HAP-1 (cell line): ENCODE measurements around the gene ZBED4.

Experiments used
- DNase-seq, 2 experiments: peaks; one replicate each; pipeline ENCODE4 v3.0.0-alpha.2; 2016 to 2020; ENCODE audit warnings: low spot score in 2 of 2
- H3K27me3 ChIP-seq: fragments of 250-450 bp; sonication (Bioruptor Pico); 2 replicates; pipeline ENCODE4 v1.5.1; 2020; ENCODE audit warnings: low read depth, mild to moderate bottlenecking, moderate library complexity
- H3K36me3 ChIP-seq: fragments of 250-450 bp; sonication (Bioruptor Pico); replicated peaks from 2 replicates; pipeline ENCODE4 v1.5.1; 2020; ENCODE audit warnings: mild to moderate bottlenecking
- H3K4me1 ChIP-seq: fragments of 250-450 bp; sonication (Bioruptor Pico); 2 replicates; pipeline ENCODE4 v1.5.1; 2020; ENCODE audit warnings: mild to moderate bottlenecking
- H3K4me3 ChIP-seq: fragments of 250-450 bp; sonication (Bioruptor Pico); 2 replicates; pipeline ENCODE4 v1.5.1; 2020; ENCODE audit warnings: mild to moderate bottlenecking, moderate library complexity
- H3K9me3 ChIP-seq: fragments of 250-450 bp; sonication (Bioruptor Pico); 2 replicates; pipeline ENCODE4 v1.5.1; 2020; ENCODE audit warnings: mild to moderate bottlenecking, moderate library complexity
- in situ Hi-C: fragments of 300-500 bp; cut with MboI; formaldehyde crosslinking; loops from 3 replicates; pipeline ENCODE4 v1.14.3; 2020; ENCODE audit warnings: low sequenced_read_pairs, inconsistent platforms, mixed read lengths

The ZBED4 gene

GRCh38 chr22:49869845-49870712 lies 16.4 kb downstream of the ZBED4 start:
- Histone ChIP-seq H3K27me3 (no peaks in the 10 kb centered on the region), H3K4me1 (no peaks in the 10 kb centered on the region), H3K9me3 (peaks cover 23% of the 10 kb centered on the region), H3K36me3 (peaks cover 3% of the 10 kb centered on the region), H3K4me3 (no peak overlapping the region)
- no peak for DNase-seq
- in situ Hi-C loops, result no loop called here

GRCh38 chr22:49871482-49871881 lies 17.8 kb downstream of the ZBED4 start:
- Histone ChIP-seq H3K27me3 (no peaks in the 10 kb centered on the region), H3K4me3 (no peak overlapping the region), H3K4me1 (no peaks in the 10 kb centered on the region), H3K9me3 (peaks cover 19% of the 10 kb centered on the region), H3K36me3 (peaks cover 1% of the 10 kb centered on the region)
- no peak for DNase-seq
- in situ Hi-C loops, result no loop called here

- in situ Hi-C loops, result no loop called here
- no peak for DNase-seq
- Histone ChIP-seq H3K4me3 (no peak overlapping the region), H3K36me3 (no peaks in the 10 kb centered on the region; the same call in none of the 2 replicates), H3K27me3 (no peaks in the 10 kb centered on the region), H3K9me3 (peaks cover 17% of the 10 kb centered on the region), H3K4me1 (no peaks in the 10 kb centered on the region)
These were observed 18.7 kb downstream of the ZBED4 start for GRCh38 chr22:49872347-49872746.

DNA sequence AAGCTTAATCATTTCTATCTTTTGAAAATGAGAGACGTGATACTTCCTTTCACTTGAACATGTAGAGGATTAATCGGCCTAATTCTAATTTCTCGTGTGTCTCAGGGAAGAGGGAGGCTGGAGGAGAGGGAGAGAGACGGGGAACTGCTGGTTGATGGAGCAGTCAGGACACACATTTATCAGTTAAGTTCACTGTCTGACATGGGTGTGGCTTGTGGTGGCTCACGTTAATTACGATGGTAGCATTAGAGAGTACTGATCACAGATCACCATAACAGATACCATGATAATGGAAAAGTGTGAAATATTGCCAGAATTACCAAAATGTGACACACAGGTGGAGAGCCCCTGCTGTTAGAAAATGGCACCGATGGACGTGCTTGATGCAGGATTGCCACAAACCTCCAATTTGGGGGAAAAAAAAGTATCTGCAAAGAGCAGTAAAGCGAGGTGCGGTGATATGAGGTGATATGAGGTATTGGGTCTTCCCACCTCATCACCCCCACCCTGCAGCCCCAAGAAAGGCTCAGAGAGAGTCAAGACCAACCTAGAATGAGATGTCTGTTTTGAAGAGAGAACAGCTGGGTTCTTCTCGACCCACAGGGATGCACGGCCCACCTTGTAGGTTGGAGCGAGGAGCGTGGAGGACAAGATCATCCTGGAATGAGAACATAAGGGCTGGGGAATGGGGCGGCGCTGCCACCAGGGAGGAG lies 19.7 kb downstream of the ZBED4 start:
- Histone ChIP-seq H3K4me1 (no peaks in the 10 kb centered on the region), H3K9me3 (peaks cover 17% of the 10 kb centered on the region), H3K4me3 (no peak overlapping the region), H3K36me3 (no peaks in the 10 kb centered on the region; the same call in none of the 2 replicates), H3K27me3 (no peaks in the 10 kb centered on the region)
- no peak for DNase-seq
- in situ Hi-C loops, result no loop called here

DNA sequence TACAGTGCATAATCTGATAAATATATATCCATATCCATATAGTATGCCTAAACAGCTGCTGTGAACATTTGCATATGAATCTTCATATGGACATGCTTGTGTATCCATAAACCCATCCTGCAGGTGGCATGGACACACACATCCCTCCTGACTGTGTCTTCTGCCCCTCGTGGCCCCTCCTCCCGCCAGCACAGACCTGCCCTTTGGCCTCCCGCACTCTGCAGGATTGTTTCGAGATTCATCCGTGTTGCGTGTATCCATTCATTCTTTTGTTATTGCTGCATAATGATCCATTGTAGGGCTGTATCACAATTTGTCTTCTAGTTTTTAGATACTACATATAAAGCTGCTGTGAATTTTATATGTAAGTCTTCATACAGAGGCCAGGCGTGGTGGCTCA lies 24.0 kb downstream of the ZBED4 start:
- no peak overlapping the region for H3K4me3 ChIP-seq
- in situ Hi-C loops, result no loop called here
- peaks cover under 1% of the 10 kb centered on the region for H3K36me3 ChIP-seq
- no peaks in the 10 kb centered on the region for H3K4me1 ChIP-seq
- no peaks in the 10 kb centered on the region for H3K27me3 ChIP-seq
- H3K9me3 ChIP-seq, result peaks cover 8% of the 10 kb centered on the region; the same call in 1 of the 2 replicates
- DNase-seq, result no peak

DNA sequence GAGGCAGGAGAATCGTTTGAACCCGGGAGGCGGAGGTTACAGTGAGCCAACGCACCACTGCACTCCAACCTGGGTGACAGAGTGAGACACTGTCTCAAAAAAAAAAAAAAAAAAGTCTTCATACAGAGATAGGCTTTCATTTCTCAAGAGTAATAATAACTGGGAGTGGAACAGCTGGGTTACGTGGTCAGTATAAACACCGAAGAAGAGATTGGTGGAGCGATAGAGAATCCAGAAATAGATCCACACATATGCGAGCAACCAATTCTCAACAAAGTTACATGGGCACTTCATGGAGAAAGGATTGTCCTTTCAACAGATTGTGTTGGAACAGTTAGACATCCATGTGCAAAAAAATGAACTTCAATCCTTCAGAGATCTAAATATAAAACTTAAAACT lies 24.6 kb downstream of the ZBED4 start:
- Histone ChIP-seq H3K27me3 (no peaks in the 10 kb centered on the region), H3K36me3 (peaks cover 6% of the 10 kb centered on the region), H3K4me1 (no peaks in the 10 kb centered on the region), H3K4me3 (no peak overlapping the region), H3K9me3 (peaks cover 8% of the 10 kb centered on the region; the same call in 1 of the 2 replicates)
- in situ Hi-C loops, result no loop called here
- no peak for DNase-seq

DNA sequence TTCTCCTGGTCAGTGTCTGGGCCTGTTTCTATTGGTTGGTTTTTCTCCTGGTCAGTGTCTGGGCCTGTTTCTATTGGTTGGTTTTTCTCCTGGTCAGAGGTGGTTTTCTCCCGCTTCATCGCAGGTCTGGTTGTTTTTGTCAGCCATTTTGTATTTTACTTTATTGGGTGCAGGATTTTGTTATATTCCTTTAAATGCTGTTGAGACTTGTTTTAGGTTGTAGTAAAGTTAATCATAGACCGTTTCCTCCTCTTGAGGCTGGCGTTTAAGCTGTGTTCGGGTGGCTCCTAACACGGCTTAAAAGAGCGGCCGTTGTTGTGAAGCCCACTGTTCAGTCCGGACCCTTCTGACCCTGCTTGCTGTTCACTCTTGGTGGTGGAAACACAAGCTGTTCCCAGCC lies 26.2 kb downstream of the ZBED4 start:
- Histone ChIP-seq H3K27me3 (no peaks in the 10 kb centered on the region), H3K9me3 (peaks cover 8% of the 10 kb centered on the region; the same call in 1 of the 2 replicates), H3K36me3 (peaks cover 17% of the 10 kb centered on the region), H3K4me3 (no peak overlapping the region), H3K4me1 (no peaks in the 10 kb centered on the region)
- DNase-seq, result no peak
- in situ Hi-C loops, result no loop called here

DNA sequence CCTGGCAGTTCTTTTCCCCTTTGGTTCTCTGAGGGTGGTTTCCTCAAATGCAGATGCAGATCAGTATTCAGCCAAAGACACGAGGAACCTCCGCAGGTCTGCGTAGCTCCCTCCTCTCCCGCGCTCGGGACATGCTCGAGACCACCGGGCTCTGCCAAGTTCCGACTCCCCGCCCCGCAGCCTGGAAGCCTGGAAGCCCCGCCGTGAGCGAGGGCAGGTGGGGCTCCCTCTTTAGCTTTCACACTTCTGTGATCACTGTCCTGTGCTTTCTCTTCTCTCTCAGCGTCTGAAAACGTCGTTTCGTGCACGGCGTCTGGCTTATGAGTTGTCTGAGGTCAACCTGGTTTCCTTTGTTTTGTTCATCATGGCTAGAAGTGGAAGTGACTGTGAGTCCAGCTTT lies 26.6 kb downstream of the ZBED4 start:
- Histone ChIP-seq H3K4me3 (no peak overlapping the region), H3K27me3 (no peaks in the 10 kb centered on the region), H3K9me3 (peaks cover 8% of the 10 kb centered on the region; the same call in 1 of the 2 replicates), H3K36me3 (peaks cover 21% of the 10 kb centered on the region), H3K4me1 (no peaks in the 10 kb centered on the region)
- DNase-seq, result peak in 1 of 2 experiments; percentile 33
- in situ Hi-C loops, result no loop called here

GRCh38 chr22:49881856-49882255 lies 28.2 kb downstream of the ZBED4 start:
- in situ Hi-C loops, result no loop called here
- Histone ChIP-seq H3K4me1 (no peaks in the 10 kb centered on the region), H3K4me3 (no peak overlapping the region), H3K27me3 (no peaks in the 10 kb centered on the region), H3K9me3 (0 out of 2 replicates have a peak, but pooled peaks cover 3% of the 10 kb centered on the region), H3K36me3 (peaks cover 34% of the 10 kb centered on the region)
- DNase-seq, result no peak

DNA sequence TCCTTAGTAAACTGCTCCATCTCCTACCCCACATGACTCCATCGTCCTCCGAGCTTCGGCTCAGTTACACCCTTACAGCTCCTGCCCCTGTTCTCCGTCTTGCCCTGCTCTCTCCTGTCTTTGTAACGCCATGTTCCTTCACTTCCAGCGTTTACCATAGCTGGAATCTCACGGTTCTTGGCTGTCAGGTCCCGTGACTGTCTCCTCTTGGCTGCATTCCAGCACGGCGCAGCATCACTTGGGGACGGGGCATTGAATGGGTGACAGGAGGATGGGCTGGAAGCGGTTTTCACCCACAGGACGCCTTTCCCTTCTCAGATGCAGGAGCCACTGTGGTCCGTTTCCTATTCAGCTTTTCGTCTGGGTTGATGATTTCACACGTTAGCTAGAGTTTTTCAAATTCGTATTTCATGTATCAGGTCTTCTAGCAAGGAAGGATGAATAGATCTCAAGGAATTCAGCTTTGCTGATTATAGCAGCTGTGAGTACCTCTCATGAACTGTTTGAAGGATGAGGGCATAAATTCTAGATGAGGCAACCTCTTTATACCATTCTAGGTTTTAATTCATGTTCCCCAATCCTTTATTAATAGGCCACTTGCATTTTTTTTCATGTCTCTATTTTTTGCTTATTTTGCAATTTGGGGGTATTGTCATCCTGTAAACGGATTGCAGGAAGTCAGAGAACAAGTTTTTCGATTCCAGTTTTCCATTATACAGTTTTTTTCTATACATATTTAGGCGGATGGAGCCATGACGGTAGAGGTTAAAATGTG lies 29.1 kb downstream of the ZBED4 start:
- in situ Hi-C loops, result no loop called here
- H3K36me3 ChIP-seq, result peaks cover 34% of the 10 kb centered on the region

GRCh38 chr22:49883294-49883640 lies 29.6 kb downstream of the ZBED4 start:
- in situ Hi-C loops, result no loop called here
- Histone ChIP-seq H3K9me3 (no peaks in the 10 kb centered on the region), H3K4me1 (no peaks in the 10 kb centered on the region), H3K27me3 (no peaks in the 10 kb centered on the region), H3K36me3 (peaks cover 38% of the 10 kb centered on the region), H3K4me3 (no peak overlapping the region)
- DNase-seq, result no peak

More for the DNA sequence above, 29.1 kb downstream of the ZBED4 start:
- Histone ChIP-seq H3K4me1 (no peaks in the 10 kb centered on the region), H3K4me3 (no peak overlapping the region), H3K27me3 (no peaks in the 10 kb centered on the region), H3K9me3 (0 out of 2 replicates have a peak, but pooled peaks cover 2% of the 10 kb centered on the region)
- no peak for DNase-seq

GRCh38 chr22:49884075-49884474 lies 30.4 kb downstream of the ZBED4 start:
- Histone ChIP-seq H3K36me3 (peaks cover 39% of the 10 kb centered on the region), H3K4me3 (no peak overlapping the region), H3K27me3 (no peaks in the 10 kb centered on the region), H3K4me1 (no peaks in the 10 kb centered on the region), H3K9me3 (no peaks in the 10 kb centered on the region; the same call in 1 of the 2 replicates)
- in situ Hi-C loops, result no loop called here
- DNase-seq, result no peak

- peaks cover 4% of the 10 kb centered on the region; the same call in 1 of the 2 replicates for H3K9me3 ChIP-seq
- H3K4me3 ChIP-seq, result no peak overlapping the region
- in situ Hi-C loops, result no loop called here
- no peak for DNase-seq
- H3K4me1 ChIP-seq, result no peaks in the 10 kb centered on the region
- H3K27me3 ChIP-seq, result no peaks in the 10 kb centered on the region
- H3K36me3 ChIP-seq, result peaks cover 39% of the 10 kb centered on the region
These were observed 31.0 kb downstream of the ZBED4 start for GRCh38 chr22:49884503-49885260.
